Endothelial cell of umbilical vein (primary cell): ENCODE results near the gene BCAS3.

Experiments used
- CTCF ChIP-seq, 2 donors: IDR thresholded peaks; 1 replicate in 1 of 2; 2 replicates in 1 of 2; pipeline ENCODE4 v1.5.1; 2011; ENCODE audit warnings: low read length in 2 of 2, mild to moderate bottlenecking in 2 of 2, moderate library complexity in 2 of 2, control low read depth in 1 of 2, inconsistent platforms in 1 of 2, low read depth in 1 of 2; ENCODE audit not compliant: insufficient read depth in 1 of 2; ENCODE audit errors: extremely low read depth in 1 of 2
- MYC ChIP-seq: IDR thresholded peaks from one replicate; pipeline ENCODE4 v1.6.1; 2011; ENCODE audit warnings: mild to moderate bottlenecking, low read depth, low read length
- POLR2AphosphoS5 ChIP-seq: IDR thresholded peaks from 2 replicates; pipeline ENCODE4 v1.6.1; 2012; ENCODE audit warnings: low read depth, mild to moderate bottlenecking, control low read depth, low read length, moderate library complexity; ENCODE audit not compliant: insufficient read depth

GRCh38 chr17:61380217-61380835 is 702.7 kb downstream of the BCAS3 start:
- no peak for TF ChIP-seq POLR2AphosphoS5
- TF ChIP-seq CTCF (IDR thresholded peaks at IDR 0.05; ENCODE audit: extremely low read depth in 1 of 2, insufficient read depth in 1 of 2, low read depth in 1 of 2, low read length in 2 of 2) = no peak
- no peak for TF ChIP-seq MYC
